Uterus (tissue), 2 donors: Measurements from ENCODE around the gene CLDN1.

Experiments
- POLR2A ChIP-seq, 2 donors: fragments of 450-650 bp; IDR thresholded peaks; one replicate each; pipeline ENCODE4 v1.6.1; 2016; ENCODE audit warnings: antibody characterized with exemption in 2 of 2, mild to moderate bottlenecking in 1 of 2, moderate library complexity in 1 of 2
- TF ChIP-seq, protein P1 (sequence below), 4 experiments: fragments of 200-600 bp in 2 of 4; fragments of 450-650 bp in 2 of 4; sonication (generic) in 2 of 4; IDR thresholded peaks; one replicate each; pipeline ENCODE4 v1.5.1; 2016 to 2019; ENCODE audit warnings: antibody characterized with exemption in 4 of 4, mild to moderate bottlenecking in 2 of 4, moderate library complexity in 1 of 4

DNA sequence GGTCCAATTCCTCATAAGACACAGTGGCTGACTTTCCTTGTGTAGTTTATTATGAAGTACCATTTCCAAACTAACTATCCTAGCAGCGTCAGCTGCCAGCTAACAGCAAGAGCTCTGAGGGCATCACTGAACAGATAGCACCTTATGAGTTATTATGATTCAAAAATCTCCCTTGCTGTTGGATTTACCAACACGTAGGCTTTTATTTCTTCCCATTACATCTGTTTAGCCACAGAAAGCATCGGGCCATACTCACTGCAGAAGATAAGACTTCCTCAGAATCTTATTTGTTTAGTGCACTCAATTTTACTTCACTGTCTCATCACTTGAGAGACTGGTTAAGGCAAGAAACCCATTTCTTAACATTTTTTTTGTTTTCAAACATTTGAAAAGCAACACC lies 16.2 kb downstream of the CLDN1 start:
- TF ChIP-seq, protein P1, sequence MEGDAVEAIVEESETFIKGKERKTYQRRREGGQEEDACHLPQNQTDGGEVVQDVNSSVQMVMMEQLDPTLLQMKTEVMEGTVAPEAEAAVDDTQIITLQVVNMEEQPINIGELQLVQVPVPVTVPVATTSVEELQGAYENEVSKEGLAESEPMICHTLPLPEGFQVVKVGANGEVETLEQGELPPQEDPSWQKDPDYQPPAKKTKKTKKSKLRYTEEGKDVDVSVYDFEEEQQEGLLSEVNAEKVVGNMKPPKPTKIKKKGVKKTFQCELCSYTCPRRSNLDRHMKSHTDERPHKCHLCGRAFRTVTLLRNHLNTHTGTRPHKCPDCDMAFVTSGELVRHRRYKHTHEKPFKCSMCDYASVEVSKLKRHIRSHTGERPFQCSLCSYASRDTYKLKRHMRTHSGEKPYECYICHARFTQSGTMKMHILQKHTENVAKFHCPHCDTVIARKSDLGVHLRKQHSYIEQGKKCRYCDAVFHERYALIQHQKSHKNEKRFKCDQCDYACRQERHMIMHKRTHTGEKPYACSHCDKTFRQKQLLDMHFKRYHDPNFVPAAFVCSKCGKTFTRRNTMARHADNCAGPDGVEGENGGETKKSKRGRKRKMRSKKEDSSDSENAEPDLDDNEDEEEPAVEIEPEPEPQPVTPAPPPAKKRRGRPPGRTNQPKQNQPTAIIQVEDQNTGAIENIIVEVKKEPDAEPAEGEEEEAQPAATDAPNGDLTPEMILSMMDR (IDR thresholded peaks at IDR 0.05), result no peak
- no peak for TF ChIP-seq POLR2A (IDR thresholded peaks at IDR 0.05)
